K562 (cell line): ENCODE results near the gene ZMAT1. TPM values are rescaled to one million over a fixed set of nuclear protein-coding genes. Genes with fewer than 3 reads are reported as not detected.

Source experiments
- CEBPG ChIP-seq, 3 experiments: fragments of 200-800 bp in 1 of 3; sonication (Bioruptor generic) in 1 of 3; sonication (generic) in 1 of 3; formaldehyde crosslinking in 1 of 3; IDR thresholded peaks in 2 of 3; conservative IDR thresholded peaks in 1 of 3; 2 replicates each; pipeline versions ENCODE4 v1.6.1 to v1.8.0; 2016 to 2022; ENCODE audit warnings: missing compliant biosample characterization in 2 of 3, missing genetic modification characterization in 2 of 3, mild to moderate bottlenecking in 1 of 3, missing genetic modification reagents in 1 of 3
- GABPA ChIP-seq: fragments of 200-800 bp; sonication (Bioruptor generic); conservative IDR thresholded peaks from 2 replicates; pipeline ENCODE4 v1.6.1; 2016; ENCODE audit warnings: low read depth, missing genetic modification characterization, missing compliant biosample characterization
- IRF2 ChIP-seq: sonication (generic); formaldehyde crosslinking; IDR thresholded peaks from 2 replicates; pipeline ENCODE4 v1.8.1; 2022; ENCODE audit warnings: mild to moderate bottlenecking, missing genetic modification reagents
- KDM4B ChIP-seq, 2 experiments: fragments of 450-650 bp in 1 of 2; sonication (generic) in 1 of 2; IDR thresholded peaks; 2 replicates each; pipeline ENCODE4 v1.6.1; 2016 to 2017; ENCODE audit warnings: borderline replicate concordance in 2 of 2, antibody characterized with exemption in 1 of 2, low read depth in 1 of 2, mild to moderate bottlenecking in 1 of 2
- PHB ChIP-seq: fragments of 250-450 bp; sonication (Bioruptor Pico); IDR thresholded peaks from 2 replicates; pipeline ENCODE4 v1.5.0; 2021
- PHF20 ChIP-seq: fragments of 450-650 bp; IDR thresholded peaks from 2 replicates; pipeline ENCODE4 v1.6.1; 2018; ENCODE audit not compliant: partially characterized antibody
- RFX5 ChIP-seq: IDR thresholded peaks from 2 replicates; pipeline ENCODE4 v1.6.1; 2011; ENCODE audit warnings: low read depth, mild to moderate bottlenecking, improper control_type of control experiment, low read length
- SAP30 ChIP-seq: fragments of 200-600 bp; sonication (generic); IDR thresholded peaks from 2 replicates; pipeline ENCODE4 v1.6.1; 2012; ENCODE audit warnings: borderline replicate concordance, low read depth, mild to moderate bottlenecking, moderate library complexity, low read length, control low read depth, inconsistent platforms; ENCODE audit not compliant: insufficient read depth, poor library complexity, severe bottlenecking
- SRSF1 ChIP-seq: fragments of 200-400 bp; formaldehyde crosslinking; IDR thresholded peaks from 2 replicates; pipeline ENCODE4 v1.6.1; 2017; ENCODE audit warnings: mild to moderate bottlenecking, low read depth, low read length, moderate library complexity
- SUPT5H ChIP-seq: fragments of 450-650 bp; IDR thresholded peaks from 2 replicates; pipeline ENCODE4 v1.6.1; 2016
- TEAD4 ChIP-seq, 2 experiments: sonication (generic) in 1 of 2; formaldehyde crosslinking in 1 of 2; IDR thresholded peaks; 2 replicates each; pipeline versions ENCODE4 v1.6.1 to v1.8.0; 2012 to 2022; ENCODE audit warnings: borderline replicate concordance in 1 of 2, inconsistent platforms in 1 of 2, low read length in 1 of 2, mild to moderate bottlenecking in 1 of 2, missing genetic modification reagents in 1 of 2
- XRCC4 ChIP-seq: IDR thresholded peaks from one replicate; pipeline ENCODE4 v1.6.1; 2011; ENCODE audit not compliant: insufficient read depth, insufficient read length; ENCODE audit errors: extremely low read depth
- polyA plus RNA-seq, 8 experiments: library from polyadenylated mRNA; depleted of rRNA in 4 of 8; stranded (reverse) in 5 of 8; unstranded in 3 of 8; fragments of >200 nt; fragmentation: Nextera tagmentation in 2 of 8; fragmentation: Illumina TruSeq in 1 of 8; extraction: Ambion mirVana in 2 of 8; extraction: Trizol in 1 of 8; gene quantifications; 2 replicates each; pipeline versions ENCODE4 v1.2.1 to v1.2.3, GENCODE V29; 2011 to 2014; ENCODE audit warnings: inconsistent platforms in 1 of 8, missing spikeins in 1 of 8
- total RNA-seq, 7 experiments: library from RNA; depleted of rRNA in 6 of 7; stranded (reverse); fragments of >200 nt in 6 of 7; fragmentation: Illumina TruSeq in 2 of 7; extraction: Trizol in 2 of 7; gene quantifications; 2 replicates each; pipeline versions ENCODE4 v1.2.1 to v1.2.3, GENCODE V29; 2011 to 2021; ENCODE audit warnings: low replicate concordance in 1 of 7
- TF ChIP-seq, protein P1 (sequence below), 2 experiments: fragments of 450-650 bp; IDR thresholded peaks; 2 replicates each; pipeline ENCODE4 v1.6.1; 2016
- TF ChIP-seq, protein P2 (sequence below), 2 experiments: fragments of 450-650 bp; IDR thresholded peaks; 2 replicates each; pipeline ENCODE4 v1.6.1; 2016; ENCODE audit warnings: mild to moderate bottlenecking in 2 of 2, borderline replicate concordance in 1 of 2, low read depth in 1 of 2, moderate library complexity in 1 of 2
- TF ChIP-seq, protein P3 (sequence below): fragments of 450-650 bp; conservative IDR thresholded peaks from 2 replicates; pipeline ENCODE4 v1.6.1; 2016; ENCODE audit warnings: missing genetic modification characterization, low read depth, mild to moderate bottlenecking, missing compliant biosample characterization, moderate library complexity

ZMAT1 gene
- total and polyA plus RNA-seq, 9 of the 15 experiments (the other 6 are each of a cell fraction or from before 2014, with no cell fraction given) = 0.03 to 0.05 (median 0.04) TPM; not detected in 3

DNA sequence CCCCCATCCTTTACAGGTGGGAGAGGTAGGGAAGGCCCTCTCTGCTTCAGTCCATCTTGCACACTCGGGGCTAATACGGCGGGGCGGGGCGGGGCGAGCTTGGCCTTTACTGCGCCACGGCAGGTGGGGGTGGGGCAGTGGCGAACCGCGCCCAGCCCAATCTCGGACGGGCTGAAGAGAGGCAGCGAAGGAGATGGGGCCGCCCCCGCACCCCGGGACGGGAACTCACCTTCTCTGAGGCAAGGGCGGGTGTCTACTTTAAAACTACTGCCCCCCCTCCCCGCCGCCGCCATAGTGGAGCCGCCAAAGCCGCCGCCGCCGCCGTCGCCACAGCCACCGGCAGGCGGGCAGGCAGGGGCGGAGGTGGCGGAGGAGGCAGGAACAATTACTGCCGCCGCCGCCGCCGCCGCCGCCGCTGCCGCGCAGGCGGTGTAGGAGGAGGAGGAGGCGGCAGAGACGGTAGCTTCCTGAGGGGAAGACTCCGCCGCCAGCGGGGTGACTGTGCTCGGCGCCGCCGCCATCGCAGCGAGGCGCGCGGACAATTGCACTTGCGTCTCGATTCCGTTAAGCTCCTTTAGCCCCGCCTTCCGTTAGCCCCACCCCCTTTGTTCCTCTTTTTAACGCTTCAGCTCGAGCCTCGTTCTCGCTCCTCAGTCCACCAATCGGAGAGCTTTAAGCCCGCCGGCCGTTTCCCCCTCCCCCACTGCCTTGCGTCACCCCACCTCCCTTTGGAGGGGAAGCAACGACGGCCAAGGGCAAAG is at the start of gene ZMAT1 (continued):
- TF ChIP-seq SAP30 (no peak), PHB (CRISPR knock-in tag) (no peak), SUPT5H (peak; percentile 44; the same call in 1 of the 2 replicates), KDM4B (IDR thresholded peaks at IDR 0.05; ENCODE audit: borderline replicate concordance in 2 of 2, low read depth in 1 of 2) (no peak), CEBPG (CRISPR knock-in tag; IDR thresholded peaks at IDR 0.05) (peak; percentile 84; the same call in 1 of the 2 replicates), CEBPG (tag; conservative IDR thresholded peaks at IDR 0.05 in 1 of 2, IDR thresholded peaks at IDR 0.05 in 1 of 2) (peak; percentile 60 to 70), RFX5 (no peak), TEAD4 (IDR thresholded peaks at IDR 0.05; ENCODE audit: low read length) (no peak), TEAD4 (CRISPR knock-in tag; IDR thresholded peaks at IDR 0.05; ENCODE audit: borderline replicate concordance) (no peak), SRSF1 (no peak), IRF2 (CRISPR knock-in tag) (no peak), XRCC4 (no peak), GABPA (tag) (0 out of 2 replicates have a peak, but pooled peaks have one; percentile 18), PHF20 (no peak)
- TF ChIP-seq, protein P1, sequence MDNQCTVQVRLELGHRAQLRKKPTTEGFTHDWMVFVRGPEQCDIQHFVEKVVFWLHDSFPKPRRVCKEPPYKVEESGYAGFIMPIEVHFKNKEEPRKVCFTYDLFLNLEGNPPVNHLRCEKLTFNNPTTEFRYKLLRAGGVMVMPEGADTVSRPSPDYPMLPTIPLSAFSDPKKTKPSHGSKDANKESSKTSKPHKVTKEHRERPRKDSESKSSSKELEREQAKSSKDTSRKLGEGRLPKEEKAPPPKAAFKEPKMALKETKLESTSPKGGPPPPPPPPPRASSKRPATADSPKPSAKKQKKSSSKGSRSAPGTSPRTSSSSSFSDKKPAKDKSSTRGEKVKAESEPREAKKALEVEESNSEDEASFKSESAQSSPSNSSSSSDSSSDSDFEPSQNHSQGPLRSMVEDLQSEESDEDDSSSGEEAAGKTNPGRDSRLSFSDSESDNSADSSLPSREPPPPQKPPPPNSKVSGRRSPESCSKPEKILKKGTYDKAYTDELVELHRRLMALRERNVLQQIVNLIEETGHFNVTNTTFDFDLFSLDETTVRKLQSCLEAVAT (IDR thresholded peaks at IDR 0.05) = no peak
- TF ChIP-seq, protein P2, sequence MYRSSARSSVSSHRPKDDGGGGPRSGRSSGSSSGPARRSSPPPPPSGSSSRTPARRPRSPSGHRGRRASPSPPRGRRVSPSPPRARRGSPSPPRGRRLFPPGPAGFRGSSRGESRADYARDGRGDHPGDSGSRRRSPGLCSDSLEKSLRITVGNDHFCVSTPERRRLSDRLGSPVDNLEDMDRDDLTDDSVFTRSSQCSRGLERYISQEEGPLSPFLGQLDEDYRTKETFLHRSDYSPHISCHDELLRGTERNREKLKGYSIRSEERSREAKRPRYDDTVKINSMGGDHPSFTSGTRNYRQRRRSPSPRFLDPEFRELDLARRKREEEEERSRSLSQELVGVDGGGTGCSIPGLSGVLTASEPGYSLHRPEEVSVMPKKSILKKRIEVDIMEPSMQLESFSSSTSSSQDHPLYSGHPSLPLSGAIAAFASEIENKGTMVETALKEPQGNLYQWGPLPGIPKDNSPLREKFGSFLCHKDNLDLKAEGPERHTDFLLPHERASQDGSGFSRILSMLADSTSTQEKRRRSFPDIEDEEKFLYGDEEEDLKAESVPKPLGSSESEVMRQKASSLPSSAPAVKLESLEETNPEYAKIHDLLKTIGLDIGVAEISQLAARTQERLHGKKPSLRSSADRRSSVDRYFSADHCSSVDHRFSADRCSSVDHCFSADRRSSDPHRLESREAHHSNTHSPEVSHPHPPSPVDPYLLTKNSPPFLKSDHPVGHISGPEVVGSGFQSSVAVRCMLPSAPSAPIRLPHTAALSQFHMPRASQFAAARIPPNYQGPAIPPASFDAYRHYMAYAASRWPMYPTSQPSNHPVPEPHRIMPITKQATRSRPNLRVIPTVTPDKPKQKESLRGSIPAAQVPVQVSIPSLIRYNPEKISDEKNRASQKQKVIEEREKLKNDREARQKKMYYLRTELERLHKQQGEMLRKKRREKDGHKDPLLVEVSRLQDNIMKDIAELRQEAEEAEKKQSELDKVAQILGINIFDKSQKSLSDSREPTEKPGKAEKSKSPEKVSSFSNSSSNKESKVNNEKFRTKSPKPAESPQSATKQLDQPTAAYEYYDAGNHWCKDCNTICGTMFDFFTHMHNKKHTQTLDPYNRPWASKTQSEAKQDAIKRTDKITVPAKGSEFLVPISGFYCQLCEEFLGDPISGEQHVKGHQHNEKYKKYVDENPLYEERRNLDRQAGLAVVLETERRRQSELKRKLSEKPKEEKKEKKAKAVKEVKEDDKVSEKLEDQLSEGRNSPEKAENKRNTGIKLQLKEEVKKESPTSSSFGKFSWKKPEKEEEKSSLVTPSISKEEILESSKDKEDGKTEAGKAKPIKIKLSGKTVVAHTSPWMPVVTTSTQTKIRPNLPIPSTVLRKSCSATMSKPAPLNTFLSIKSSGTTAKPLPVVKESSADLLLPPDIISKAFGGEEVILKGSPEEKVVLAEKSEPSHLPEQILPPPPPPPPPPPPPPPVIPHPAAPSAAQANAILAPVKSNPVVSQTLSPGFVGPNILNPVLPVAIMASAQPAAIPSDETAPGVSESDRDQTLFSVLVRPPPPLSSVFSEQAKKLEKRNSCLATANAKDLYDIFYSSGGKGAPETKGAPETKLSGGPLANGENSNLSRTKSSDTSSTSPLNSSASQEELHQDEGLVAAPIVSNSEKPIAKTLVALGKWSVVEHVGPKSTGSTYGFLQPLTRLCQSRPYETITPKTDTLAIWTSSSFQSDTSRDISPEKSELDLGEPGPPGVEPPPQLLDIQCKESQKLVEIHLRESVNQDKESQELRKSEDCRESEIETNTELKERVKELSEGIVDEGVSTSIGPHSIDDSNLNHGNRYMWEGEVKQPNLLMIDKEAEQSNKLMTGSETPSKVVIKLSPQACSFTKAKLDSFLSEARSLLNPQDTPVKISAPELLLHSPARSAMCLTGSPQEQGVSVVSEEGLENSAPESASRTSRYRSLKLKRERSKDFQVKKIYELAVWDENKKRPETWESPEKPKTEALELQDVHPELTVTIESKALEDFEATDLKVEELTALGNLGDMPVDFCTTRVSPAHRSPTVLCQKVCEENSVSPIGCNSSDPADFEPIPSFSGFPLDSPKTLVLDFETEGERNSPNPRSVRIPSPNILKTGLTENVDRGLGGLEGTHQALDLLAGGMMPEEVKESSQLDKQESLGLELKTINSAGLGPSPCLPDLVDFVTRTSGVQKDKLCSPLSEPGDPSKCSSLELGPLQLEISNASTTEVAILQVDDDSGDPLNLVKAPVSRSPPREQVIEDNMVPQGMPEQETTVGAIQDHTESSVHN (IDR thresholded peaks at IDR 0.05; ENCODE audit: borderline replicate concordance in 1 of 2, low read depth in 1 of 2) = no peak
- TF ChIP-seq, protein P3, sequence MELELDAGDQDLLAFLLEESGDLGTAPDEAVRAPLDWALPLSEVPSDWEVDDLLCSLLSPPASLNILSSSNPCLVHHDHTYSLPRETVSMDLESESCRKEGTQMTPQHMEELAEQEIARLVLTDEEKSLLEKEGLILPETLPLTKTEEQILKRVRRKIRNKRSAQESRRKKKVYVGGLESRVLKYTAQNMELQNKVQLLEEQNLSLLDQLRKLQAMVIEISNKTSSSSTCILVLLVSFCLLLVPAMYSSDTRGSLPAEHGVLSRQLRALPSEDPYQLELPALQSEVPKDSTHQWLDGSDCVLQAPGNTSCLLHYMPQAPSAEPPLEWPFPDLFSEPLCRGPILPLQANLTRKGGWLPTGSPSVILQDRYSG (tag) = no peak
